ENCODE measurements around the gene SPATA13.

GRCh38 chr13:24250376-24251057, 90.0 kb downstream of the SPATA13 start:
- TF ChIP-seq POLR2A (IDR thresholded peaks at IDR 0.05): no peak
- no peak for TF ChIP-seq CTCF (IDR thresholded peaks at IDR 0.05 in 8 of 11, conservative IDR thresholded peaks at IDR 0.05 in 3 of 11)
- TF ChIP-seq POLR2AphosphoS5 (IDR thresholded peaks at IDR 0.05): no peak
